GM13977 (cell line): ENCODE results near the gene MTCH1.

Experiments used
- DNase-seq: peaks from one replicate; pipeline ENCODE4 v3.0.0; 2012; ENCODE audit warnings: low spot score
- CTCF ChIP-seq: IDR thresholded peaks from 2 replicates; pipeline ENCODE4 v1.5.1; 2012; ENCODE audit warnings: mild to moderate bottlenecking, control low read depth; ENCODE audit not compliant: insufficient read depth; ENCODE audit errors: extremely low read depth, missing control alignments
- in situ Hi-C: fragments of 300-500 bp; cut with MboI; formaldehyde crosslinking; loops from one replicate; pipeline ENCODE4 v1.12.0; 2022; ENCODE audit warnings: low sequenced_read_pairs, low pct_unique_long_range_greater_than_20kb, mixed read lengths, inconsistent platforms; ENCODE audit not compliant: unreplicated experiment

Gene MTCH1

GRCh38 chr6:36926708-36927513, 59.1 kb downstream of the MTCH1 start:
- DNase-seq: no peak
- in situ Hi-C loops: no loop called here
- TF ChIP-seq CTCF: no peak

- DNase-seq: no peak
- TF ChIP-seq CTCF: no peak
- in situ Hi-C loops: no loop called here
Measured at GRCh38 chr6:36925809-36926208, 60.2 kb downstream of the MTCH1 start.

- TF ChIP-seq CTCF: no peak
- DNase-seq: no peak
- in situ Hi-C loops: no loop called here
Measured at GRCh38 chr6:36924778-36925374, 61.1 kb downstream of the MTCH1 start.

- no peak for DNase-seq
- TF ChIP-seq CTCF: no peak
- in situ Hi-C loops: no loop called here
Measured at GRCh38 chr6:36924131-36924530, 61.9 kb downstream of the MTCH1 start.

- in situ Hi-C loops: no loop called here
- DNase-seq: no peak
- TF ChIP-seq CTCF: no peak
Measured at GRCh38 chr6:36920546-36920945, 65.5 kb downstream of the MTCH1 start.

- in situ Hi-C loops: no loop called here
- DNase-seq: no peak
- no peak for TF ChIP-seq CTCF
Measured at GRCh38 chr6:36920049-36920448, 65.9 kb downstream of the MTCH1 start.
